Measurements from ENCODE around the gene NFATC4. TPM values are rescaled to one million over a fixed set of nuclear protein-coding genes. Genes with fewer than 3 reads are reported as not detected.

Gene NFATC4
- total RNA-seq, 2 donors from 2014 or later, result 62.0 to 84.5 TPM

DNA sequence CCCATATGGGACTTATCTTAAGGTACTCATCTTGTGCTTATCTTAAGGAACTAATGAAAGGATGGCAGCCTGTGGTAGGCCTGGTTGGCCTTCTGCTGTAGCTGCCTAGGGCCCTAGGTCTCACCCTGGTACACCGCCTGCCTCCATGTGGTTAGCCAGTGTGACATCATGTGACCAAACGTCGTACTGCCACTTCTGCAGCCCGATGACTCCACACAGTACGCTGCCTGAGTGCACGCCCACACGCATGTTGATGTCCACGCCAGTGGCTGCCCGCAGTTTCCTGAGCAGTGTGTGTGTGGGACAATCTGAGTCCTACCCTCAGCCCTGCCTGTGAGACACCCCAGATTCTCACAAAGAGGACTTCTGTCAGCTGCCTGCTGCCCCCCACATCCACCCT lies 38.2 kb upstream of the NFATC4 start:
- H3K36me3 ChIP-seq, result no peaks in the 10 kb centered on the region
- H3K27ac ChIP-seq, result no peak overlapping the region
- no peak overlapping the region for H3K4me3 ChIP-seq
- DNase-seq (ENCODE audit: low spot score) (no peak), ATAC-seq (ENCODE audit: insufficient number of reproducible peaks, low FRiP score, low read depth) (no peak)
- peaks cover 3% of the 10 kb centered on the region for H3K27me3 ChIP-seq (replicated peaks; ENCODE audit: insufficient read depth)
- H3K4me1 ChIP-seq (ENCODE audit: control insufficient read depth in 1 of 2, low read depth in 2 of 2), result peaks cover 22 to 32% of the 10 kb centered on the region in 2 donors
- no peaks in the 10 kb centered on the region for H3K9me3 ChIP-seq
- TF ChIP-seq, protein P1, sequence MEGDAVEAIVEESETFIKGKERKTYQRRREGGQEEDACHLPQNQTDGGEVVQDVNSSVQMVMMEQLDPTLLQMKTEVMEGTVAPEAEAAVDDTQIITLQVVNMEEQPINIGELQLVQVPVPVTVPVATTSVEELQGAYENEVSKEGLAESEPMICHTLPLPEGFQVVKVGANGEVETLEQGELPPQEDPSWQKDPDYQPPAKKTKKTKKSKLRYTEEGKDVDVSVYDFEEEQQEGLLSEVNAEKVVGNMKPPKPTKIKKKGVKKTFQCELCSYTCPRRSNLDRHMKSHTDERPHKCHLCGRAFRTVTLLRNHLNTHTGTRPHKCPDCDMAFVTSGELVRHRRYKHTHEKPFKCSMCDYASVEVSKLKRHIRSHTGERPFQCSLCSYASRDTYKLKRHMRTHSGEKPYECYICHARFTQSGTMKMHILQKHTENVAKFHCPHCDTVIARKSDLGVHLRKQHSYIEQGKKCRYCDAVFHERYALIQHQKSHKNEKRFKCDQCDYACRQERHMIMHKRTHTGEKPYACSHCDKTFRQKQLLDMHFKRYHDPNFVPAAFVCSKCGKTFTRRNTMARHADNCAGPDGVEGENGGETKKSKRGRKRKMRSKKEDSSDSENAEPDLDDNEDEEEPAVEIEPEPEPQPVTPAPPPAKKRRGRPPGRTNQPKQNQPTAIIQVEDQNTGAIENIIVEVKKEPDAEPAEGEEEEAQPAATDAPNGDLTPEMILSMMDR (IDR thresholded peaks at IDR 0.05), result no peak

- peaks cover 22 to 36% of the 10 kb centered on the region in 2 donors for H3K4me1 ChIP-seq (ENCODE audit: control insufficient read depth in 1 of 2, low read depth in 2 of 2)
- no peak for DNase-seq (ENCODE audit: low spot score)
- H3K27me3 ChIP-seq (replicated peaks; ENCODE audit: insufficient read depth), result peaks cover 3% of the 10 kb centered on the region
Measured at GRCh38 chr14:24330973-24331674, 36.9 kb upstream of the NFATC4 start.

GRCh38 chr14:24331731-24332267 lies 36.2 kb upstream of the NFATC4 start:
- no peak for DNase-seq (ENCODE audit: low spot score)
- Histone ChIP-seq H3K4me3 (peak overlapping the region; percentile 64), H3K27me3 (replicated peaks; ENCODE audit: insufficient read depth) (peaks cover 3% of the 10 kb centered on the region)

More at GRCh38 chr14:24330973-24331674, 36.9 kb upstream of the NFATC4 start:
- Histone ChIP-seq H3K4me3 (no peak overlapping the region), H3K9me3 (no peaks in the 10 kb centered on the region), H3K36me3 (no peaks in the 10 kb centered on the region), H3K27ac (no peak overlapping the region)
- ATAC-seq (ENCODE audit: insufficient number of reproducible peaks, low FRiP score, low read depth), result no peak
- TF ChIP-seq, protein P1 (IDR thresholded peaks at IDR 0.05), result no peak

DNA sequence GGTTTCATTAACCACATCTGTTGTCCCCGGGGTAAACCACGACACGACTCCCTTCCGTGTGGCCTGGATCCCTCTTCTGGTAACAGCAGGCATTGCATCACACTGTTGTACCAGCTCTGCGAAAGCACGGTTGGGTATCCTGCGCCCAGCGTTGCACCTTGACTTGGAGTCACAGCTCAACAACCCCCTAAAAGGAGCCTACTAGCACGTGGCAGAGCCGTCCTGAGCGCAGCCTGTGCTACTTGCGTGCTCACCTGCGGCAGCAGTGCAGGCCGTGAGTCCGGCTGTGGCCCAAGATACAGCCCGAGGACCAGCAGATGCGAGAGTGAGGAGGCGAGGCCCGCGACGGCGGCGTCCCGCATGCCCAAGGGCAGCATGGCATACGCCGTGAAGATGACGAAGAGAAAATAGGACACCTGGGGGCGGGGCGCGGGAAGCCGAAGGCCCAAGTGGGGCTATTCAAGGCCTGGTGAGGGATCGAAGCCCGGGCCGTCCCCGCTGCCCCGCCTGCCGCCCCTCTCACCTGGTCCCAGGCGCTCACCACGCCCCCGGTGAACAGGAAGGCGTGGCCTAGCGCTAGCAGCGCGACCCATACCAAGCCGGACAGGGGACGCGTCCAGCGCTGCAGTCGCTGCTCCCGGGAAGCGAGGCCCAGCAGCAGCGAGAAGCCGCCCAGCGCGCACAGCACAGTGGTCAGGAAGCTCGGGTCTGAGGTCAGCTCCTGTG lies 35.6 kb upstream of the NFATC4 start:
- Histone ChIP-seq H3K27me3 (replicated peaks; ENCODE audit: insufficient read depth) (peaks cover 3% of the 10 kb centered on the region), H3K27ac (no peak overlapping the region), H3K4me3 (peak overlapping the region; percentile 64), H3K9me3 (no peaks in the 10 kb centered on the region), H3K4me1 (ENCODE audit: control insufficient read depth in 1 of 2, low read depth in 2 of 2) (peaks cover 22 to 36% of the 10 kb centered on the region in 2 donors), H3K36me3 (no peaks in the 10 kb centered on the region)
- ATAC-seq (ENCODE audit: insufficient number of reproducible peaks, low FRiP score, low read depth), result no peak
- no peak for DNase-seq (ENCODE audit: low spot score)
- TF ChIP-seq, protein P1 (IDR thresholded peaks at IDR 0.05), result peak; percentile 79

More at GRCh38 chr14:24331731-24332267, 36.2 kb upstream of the NFATC4 start:
- Histone ChIP-seq H3K4me1 (ENCODE audit: control insufficient read depth in 1 of 2, low read depth in 2 of 2) (peaks cover 22 to 36% of the 10 kb centered on the region in 2 donors), H3K9me3 (no peaks in the 10 kb centered on the region), H3K27ac (no peak overlapping the region), H3K36me3 (no peaks in the 10 kb centered on the region)
- no peak for ATAC-seq (ENCODE audit: insufficient number of reproducible peaks, low FRiP score, low read depth)
- TF ChIP-seq, protein P1 (IDR thresholded peaks at IDR 0.05), result no peak

All from thoracic aorta (tissue), 2 donors.